Naive thymus-derived CD4-positive, alpha-beta T cell (primary cell): ENCODE data around the gene DCAF4L1. TPM values are rescaled to one million over a fixed set of nuclear protein-coding genes. Genes with fewer than 3 reads are reported as not detected.

Experiments
- ATAC-seq: fragments of 150-1000 bp; cut with Tn5 transposase; 2 replicates; pipeline ENCODE4 v1.10.0; 2021; ENCODE audit warnings: mild to moderate bottlenecking, moderate library complexity
- CTCF ChIA-PET: fragments of 350-600 bp; sonication (Branson Sonifier 250); formaldehyde crosslinking; loops from one replicate; lab custom pipeline; 2021; ENCODE audit warnings: antibody characterized with exemption; lab: Charles Lee
- POLR2A ChIA-PET: fragments of 350-600 bp; sonication (Branson Sonifier 250); formaldehyde crosslinking; loops from one replicate; lab custom pipeline; 2021; ENCODE audit warnings: antibody characterized with exemption, inconsistent platforms; lab: Charles Lee
- DNase-seq, 9 donors: peaks; one replicate each; pipeline versions ENCODE4 v3.0.0 to v3.0.0-alpha.2; 2020 to 2022; ENCODE audit warnings: mixed read lengths in 1 of 9
- H3K27ac ChIP-seq: one replicate; pipeline ENCODE4 v1.7.0; 2013; ENCODE audit warnings: mild to moderate bottlenecking, low read depth, low read length, moderate library complexity
- H3K27me3 ChIP-seq, 2 donors: one replicate each; pipeline ENCODE4 v1.7.0; 2013; ENCODE audit warnings: low read length in 2 of 2, mild to moderate bottlenecking in 2 of 2, moderate library complexity in 2 of 2; ENCODE audit not compliant: control insufficient read depth in 2 of 2, insufficient read depth in 2 of 2
- H3K36me3 ChIP-seq, 3 experiments: 1 replicate in 2 of 3; 2 replicates in 1 of 3; pipeline ENCODE4 v1.7.0; 2013; ENCODE audit warnings: low read length in 3 of 3, mild to moderate bottlenecking in 3 of 3, moderate library complexity in 1 of 3; ENCODE audit not compliant: insufficient read depth in 3 of 3, control insufficient read depth in 2 of 3
- H3K4me1 ChIP-seq, 2 donors: one replicate each; pipeline ENCODE4 v1.7.0; 2013; ENCODE audit warnings: low read length in 2 of 2, mild to moderate bottlenecking in 2 of 2, moderate library complexity in 1 of 2; ENCODE audit not compliant: control insufficient read depth in 2 of 2, insufficient read depth in 2 of 2
- H3K4me3 ChIP-seq: 2 replicates; pipeline ENCODE4 v1.7.0; 2013; ENCODE audit warnings: mild to moderate bottlenecking, low read length
- H3K9me3 ChIP-seq, 3 experiments: 1 replicate in 2 of 3; 2 replicates in 1 of 3; pipeline ENCODE4 v1.7.0; 2013; ENCODE audit warnings: low read length in 3 of 3; ENCODE audit not compliant: control insufficient read depth in 2 of 3
- H3K27ac Mint-ChIP-seq, 9 donors: one replicate each; pipeline ENCODE4 v1.8.0; 2020 to 2022; ENCODE audit warnings: mixed read lengths in 9 of 9, mild to moderate bottlenecking in 8 of 9, moderate library complexity in 5 of 9, inconsistent platforms in 2 of 9
- H3K27me3 Mint-ChIP-seq, 5 donors: one replicate each; pipeline ENCODE4 v1.8.0; 2021 to 2022; ENCODE audit warnings: mixed read lengths in 5 of 5, mild to moderate bottlenecking in 1 of 5
- H3K36me3 Mint-ChIP-seq, 5 donors: one replicate each; pipeline ENCODE4 v1.8.0; 2020 to 2022; ENCODE audit warnings: mixed read lengths in 5 of 5, mild to moderate bottlenecking in 3 of 5, inconsistent platforms in 1 of 5
- H3K4me1 Mint-ChIP-seq, 7 donors: one replicate each; pipeline ENCODE4 v1.8.0; 2020 to 2022; ENCODE audit warnings: mixed read lengths in 7 of 7, mild to moderate bottlenecking in 3 of 7, inconsistent platforms in 1 of 7
- H3K4me3 Mint-ChIP-seq, 10 donors: one replicate each; pipeline ENCODE4 v1.8.0; 2020 to 2022; ENCODE audit warnings: mild to moderate bottlenecking in 10 of 10, mixed read lengths in 10 of 10, moderate library complexity in 6 of 10, inconsistent platforms in 2 of 10
- H3K9me3 Mint-ChIP-seq, 11 donors: one replicate each; pipeline ENCODE4 v1.8.0; 2020 to 2022; ENCODE audit warnings: mixed read lengths in 11 of 11, mild to moderate bottlenecking in 4 of 11, inconsistent platforms in 1 of 11, moderate library complexity in 1 of 11
- intact Hi-C, 2 donors: fragments of 100-400 bp; cut with micrococcal nuclease; formaldehyde crosslinking; loops; one replicate each; pipeline ENCODE4 v1.15.1; 2023
- polyA plus RNA-seq, 2 donors: library from polyadenylated mRNA; unstranded; fragments of 300-500 nt; fragmentation: Illumina TruSeq; gene quantifications; one replicate each; pipeline ENCODE4 v1.2.3, GENCODE V29; 2021
- total RNA-seq, 6 experiments: library from RNA in 5 of 6; stranded (reverse) in 5 of 6; gene quantifications; 1 replicate in 5 of 6; 2 replicates in 1 of 6; pipeline ENCODE4 v1.2.3 and lab custom pipeline; 2021 to 2026

Gene DCAF4L1, protein sequence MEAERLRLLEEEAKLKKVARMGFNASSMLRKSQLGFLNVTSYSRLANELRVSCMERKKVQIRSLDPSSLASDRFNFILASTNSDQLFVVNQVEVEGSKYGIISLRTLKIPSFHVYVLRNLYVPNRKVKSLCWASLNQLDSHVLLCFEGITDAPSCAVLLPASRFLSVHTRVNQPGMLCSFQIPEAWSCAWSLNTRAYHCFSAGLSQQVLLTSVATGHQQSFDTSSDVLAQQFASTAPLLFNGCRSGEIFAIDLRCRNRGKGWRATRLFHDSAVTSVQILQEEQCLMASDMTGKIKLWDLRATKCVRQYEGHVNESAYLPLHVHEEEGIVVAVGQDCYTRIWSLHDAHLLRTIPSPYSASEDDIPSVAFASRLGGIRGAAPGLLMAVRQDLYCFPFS
- under 1 TPM; 0.24 to 0.35 (median 0.32) TPM for total RNA-seq
- polyA plus RNA-seq, result under 1 TPM in 1 of 2 donors, not detected in 1; 0.15 TPM
- not detected for total RNA-seq (lab: John Stamatoyannopoulos, UW)

DNA sequence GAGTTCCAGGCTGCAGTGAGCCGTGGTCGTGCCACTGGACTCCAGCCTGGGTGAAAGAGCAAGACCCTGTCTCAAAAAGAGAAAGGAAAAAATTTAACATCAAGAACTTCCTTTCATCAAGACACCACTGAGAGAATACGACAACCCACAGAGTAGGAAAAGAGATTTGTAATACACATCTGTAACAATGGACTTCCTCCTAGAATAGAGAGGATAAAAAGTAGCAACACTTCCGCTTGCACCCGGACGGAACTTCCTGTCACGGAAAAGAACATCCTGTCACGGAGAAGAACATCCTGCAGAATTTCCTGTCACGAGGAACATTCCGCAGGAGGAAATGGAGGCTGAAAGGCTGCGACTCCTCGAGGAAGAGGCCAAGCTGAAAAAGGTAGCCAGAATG is at the start of gene DCAF4L1:
Gene DCAF4L1 (plus strand): TSS at position 301 of the 400 bp plus-strand sequence. CDS start 37 bp downstream, at position 338.
- peaks cover 0 to 2% (median 0%) of the 10 kb centered on the region in 7 donors for H3K4me1 Mint-ChIP-seq
- no peak for ATAC-seq

DNA sequence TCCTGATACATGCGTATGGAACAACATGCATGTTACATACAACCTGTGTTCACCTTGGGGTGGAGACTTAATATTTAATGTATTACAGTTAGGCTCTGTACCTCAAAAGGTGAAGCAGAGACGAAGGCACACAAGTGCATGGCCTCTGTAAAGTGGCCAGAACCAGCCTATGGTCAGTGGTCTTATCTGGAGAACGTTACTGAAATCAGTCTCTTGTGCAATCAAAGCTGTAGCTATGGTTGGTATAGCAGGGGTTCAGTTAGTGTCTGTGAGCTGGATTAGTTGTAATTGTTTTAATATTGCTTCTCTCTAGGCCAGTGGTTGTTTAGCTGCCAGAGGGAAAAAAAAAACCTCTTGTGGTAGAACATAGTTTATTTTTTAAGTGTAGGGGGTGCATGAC is 48.6 kb upstream of the DCAF4L1 start:
- Histone ChIP-seq H3K27me3 (no peaks in the 10 kb centered on the region), H3K9me3 (no peaks in the 10 kb centered on the region), H3K4me1 (peaks cover 15 to 19% of the 10 kb centered on the region in 2 donors), H3K4me3 (no peak overlapping the region), H3K27ac (no peak overlapping the region), H3K36me3 (peaks cover 0 to 6% (median 0%) of the 10 kb centered on the region in 3 experiments)
- ATAC-seq (no peak), DNase-seq (no peak)
- H3K9me3 Mint-ChIP-seq, result peaks cover 0 to 6% (median 0%) of the 10 kb centered on the region in 11 donors
- CTCF ChIA-PET, result no interaction called here
- intact Hi-C loops, result loop anchor here in 1 of 2 donors (5.0 kb wide), 1 partner anchor 724 kb away; the partner anchor contains the start of gene ATP8A1
- H3K4me1 Mint-ChIP-seq, result peaks cover 30 to 47% (median 33%) of the 10 kb centered on the region in 7 donors
- H3K4me3 Mint-ChIP-seq, result peak overlapping the region in 1 of 10 donors; percentile 29
- peaks cover 0 to 9% (median 0%) of the 10 kb centered on the region in 5 donors for H3K36me3 Mint-ChIP-seq
- POLR2A ChIA-PET, result no interaction called here
- H3K27me3 Mint-ChIP-seq, result peaks cover 0 to 7% (median 4%) of the 10 kb centered on the region in 5 donors
- H3K27ac Mint-ChIP-seq, result no peak overlapping the region

More for the DNA sequence above, at the start of gene DCAF4L1:
- no peaks in the 10 kb centered on the region for H3K27me3 ChIP-seq
- ChIA-PET POLR2A (no interaction called here), CTCF (no interaction called here)
- Mint-ChIP-seq H3K27ac (no peak within 1 kb of the TSS), H3K27me3 (peaks cover 1 to 11% (median 4%) of the 10 kb centered on the region in 5 donors), H3K4me3 (no peak within 1 kb of the TSS), H3K9me3 (no peaks in the 10 kb centered on the region), H3K36me3 (peaks cover 0 to 4% (median 0%) of the 10 kb centered on the region in 5 donors)
- no peaks in the 10 kb centered on the region for H3K4me1 ChIP-seq
- H3K36me3 ChIP-seq, result no peaks in the 10 kb centered on the region
- intact Hi-C loops, result no loop called here
- H3K4me3 ChIP-seq, result no peak within 1 kb of the TSS
- DNase-seq, result no peak
- H3K27ac ChIP-seq, result no peak within 1 kb of the TSS
- no peaks in the 10 kb centered on the region for H3K9me3 ChIP-seq

DNA sequence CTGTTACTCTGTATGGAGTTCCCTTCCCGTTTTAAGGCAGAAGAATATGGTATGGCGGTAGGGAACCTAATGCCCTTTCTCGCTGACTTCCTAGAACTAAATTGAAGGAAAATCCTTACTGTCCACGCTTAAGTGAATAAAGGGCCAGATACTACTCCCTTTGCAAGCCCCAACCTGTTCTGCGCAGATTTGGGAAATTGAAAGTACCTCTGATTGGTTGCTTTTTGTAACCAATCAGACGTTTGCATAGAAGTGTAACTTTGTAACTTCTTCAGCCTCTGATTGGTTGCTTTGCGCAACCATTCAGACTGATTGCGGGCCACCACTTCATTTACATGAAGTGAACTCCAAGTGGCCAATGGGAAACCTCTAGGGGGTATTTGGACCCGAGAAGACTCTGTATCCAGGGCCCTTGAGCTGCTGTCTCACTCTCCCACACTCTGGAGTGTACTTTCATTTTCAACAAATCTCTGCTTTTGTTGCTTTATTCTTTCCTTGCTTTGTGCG is 47.5 kb upstream of the DCAF4L1 start:
- no peak overlapping the region for H3K27ac ChIP-seq
- peaks cover 15 to 20% of the 10 kb centered on the region in 2 donors for H3K4me1 ChIP-seq
- Mint-ChIP-seq H3K9me3 (peaks cover 0 to 3% (median 0%) of the 10 kb centered on the region in 11 donors), H3K27me3 (no peaks in the 10 kb centered on the region), H3K4me3 (peak overlapping the region; percentile 41 to 99 (median 96)), H3K27ac (peak overlapping the region in 7 of 9 donors; percentile 13 to 93 (median 85)), H3K36me3 (peaks cover 0 to 10% (median 0%) of the 10 kb centered on the region in 5 donors), H3K4me1 (peaks cover 33 to 55% (median 43%) of the 10 kb centered on the region in 7 donors)
- peaks cover 0 to 8% (median 0%) of the 10 kb centered on the region in 3 experiments for H3K36me3 ChIP-seq
- intact Hi-C loops, result loop anchor here in 1 of 2 donors (5.0 kb wide), 1 partner anchor 723 kb away; the partner anchor contains the start of gene ATP8A1
- no peaks in the 10 kb centered on the region for H3K27me3 ChIP-seq
- ChIA-PET POLR2A (interaction anchor here (0.6 to 2.6 kb wide), 3 partner anchors 13 to 56 kb away, joined by 3 to 11 read pairs (median 3); partner anchors contain the start of gene SLC30A9), CTCF (no interaction called here)
- DNase-seq, result no peak
- peak; percentile 12 for ATAC-seq
- H3K9me3 ChIP-seq, result no peaks in the 10 kb centered on the region
- H3K4me3 ChIP-seq, result no peak overlapping the region

DNA sequence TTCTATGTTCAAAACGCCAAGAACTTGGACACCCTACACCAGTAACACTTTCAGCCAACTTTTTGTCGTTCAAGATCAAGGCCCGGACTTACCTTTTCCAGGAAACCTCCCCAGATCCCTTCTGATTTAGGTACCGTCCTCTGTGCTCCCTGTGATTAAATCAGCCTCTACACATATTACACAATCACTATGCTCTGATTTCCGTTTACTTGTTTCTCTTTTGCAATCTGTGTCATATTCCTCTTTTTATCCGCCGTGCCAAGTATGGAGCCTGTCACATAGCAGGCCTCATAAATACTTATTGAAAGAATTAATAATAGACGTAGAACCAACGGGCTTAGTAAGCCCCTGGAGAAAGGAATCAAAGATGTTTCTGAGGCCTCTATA is 47.0 kb upstream of the DCAF4L1 start:
- no peaks in the 10 kb centered on the region for H3K9me3 ChIP-seq
- peak overlapping the region; percentile 71 to 97 (median 89) for H3K27ac Mint-ChIP-seq
- ATAC-seq (peak; percentile 34), DNase-seq (no peak)
- H3K36me3 ChIP-seq, result peaks cover 0 to 12% (median 4%) of the 10 kb centered on the region in 3 experiments
- H3K4me3 ChIP-seq, result peak overlapping the region; percentile 84
- no peaks in the 10 kb centered on the region for H3K27me3 Mint-ChIP-seq
- intact Hi-C loops, result loop anchor here in 1 of 2 donors (5.0 kb wide), 1 partner anchor 723 kb away; the partner anchor contains the start of gene ATP8A1
- H3K9me3 Mint-ChIP-seq, result peaks cover 0 to 3% (median 0%) of the 10 kb centered on the region in 11 donors
- peak overlapping the region; percentile 80 for H3K27ac ChIP-seq
- H3K4me1 Mint-ChIP-seq, result peaks cover 36 to 57% (median 46%) of the 10 kb centered on the region in 7 donors
- peaks cover 15 to 20% of the 10 kb centered on the region in 2 donors for H3K4me1 ChIP-seq
- POLR2A ChIA-PET, result interaction anchor here (0.6 to 2.6 kb wide), 3 partner anchors 13 to 56 kb away, joined by 3 to 11 read pairs (median 3); partner anchors contain the start of gene SLC30A9
- CTCF ChIA-PET, result no interaction called here
- no peaks in the 10 kb centered on the region for H3K27me3 ChIP-seq
- peaks cover 0 to 10% (median 1%) of the 10 kb centered on the region in 5 donors for H3K36me3 Mint-ChIP-seq
- peak overlapping the region; percentile 93 to 99 (median 96) for H3K4me3 Mint-ChIP-seq

- Mint-ChIP-seq H3K9me3 (peaks cover 0 to 3% (median 0%) of the 10 kb centered on the region in 11 donors), H3K36me3 (peaks cover 4 to 14% (median 6%) of the 10 kb centered on the region in 5 donors), H3K4me1 (peaks cover 39 to 59% (median 52%) of the 10 kb centered on the region in 7 donors), H3K27ac (peak within 1 kb of the TSS; percentile 71 to 97 (median 89)), H3K4me3 (peak within 1 kb of the TSS; percentile 93 to 99 (median 96)), H3K27me3 (no peaks in the 10 kb centered on the region)
- Histone ChIP-seq H3K27ac (peak within 1 kb of the TSS; percentile 80), H3K4me1 (peaks cover 15 to 20% of the 10 kb centered on the region in 2 donors), H3K27me3 (no peaks in the 10 kb centered on the region), H3K4me3 (peak within 1 kb of the TSS; percentile 84), H3K36me3 (peaks cover 0 to 16% (median 6%) of the 10 kb centered on the region in 3 experiments), H3K9me3 (no peaks in the 10 kb centered on the region)
- CTCF ChIA-PET, result no interaction called here
- DNase-seq (peak; percentile 48 to 81 (median 75)), ATAC-seq (peak; percentile 89)
- intact Hi-C loops, result loop anchor here (1.0 to 5.0 kb wide), 2 partner anchors 55 to 722 kb away; partner anchors contain the start of genes SLC30A9 (in 2 of the 2) and ATP8A1 (in 1 of the 2)
- POLR2A ChIA-PET, result interaction anchor here (0.6 to 2.6 kb wide), 3 partner anchors 12 to 55 kb away, joined by 3 to 11 read pairs (median 3); partner anchors contain the start of gene SLC30A9
These were observed 46.5 kb upstream of the DCAF4L1 start, which contains the start of gene TMEM33 for GRCh38 chr4:41934901-41935651. Gene TMEM33 (plus strand): TSS chr4:41935429. CDS start chr4:41935485, 56 bp downstream.
